DMS 273 treated with DMSO at 0.1 percent for 48 hours (cell line): ENCODE data around the gene ADCY10.
"Not testable (repeated sequence)": the region's sequence is repeated elsewhere in the genome, so short reads cannot be mapped to it uniquely, and the experiment has no call there.

Experiments used
- DNase-seq: peaks from one replicate; lab custom pipeline; 2025; lab: John Stamatoyannopoulos, UW

Gene ADCY10

GRCh38 chr1:167924543-167925231, 10.8 kb upstream of the ADCY10 start:
- no peak for DNase-seq

DNA sequence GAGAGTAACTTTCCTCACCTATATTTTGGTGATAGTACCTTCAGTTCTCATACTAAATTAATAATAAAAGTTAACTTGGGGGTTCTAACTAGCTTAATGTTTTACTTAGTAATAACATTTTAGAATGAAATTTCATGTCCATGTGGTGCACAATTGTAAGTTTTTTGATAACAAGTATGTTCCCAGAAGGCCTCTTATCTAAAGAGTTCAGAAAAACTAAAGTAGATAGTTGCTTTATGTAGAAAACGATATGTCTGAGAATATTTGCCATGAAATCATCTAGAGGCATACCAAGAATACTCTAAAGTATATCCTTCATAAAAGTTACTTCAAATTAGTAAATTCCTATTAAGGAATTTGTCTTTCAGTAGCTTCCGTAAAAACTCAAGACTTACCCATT, 10.2 kb upstream of the ADCY10 start:
- no peak for DNase-seq

DNA sequence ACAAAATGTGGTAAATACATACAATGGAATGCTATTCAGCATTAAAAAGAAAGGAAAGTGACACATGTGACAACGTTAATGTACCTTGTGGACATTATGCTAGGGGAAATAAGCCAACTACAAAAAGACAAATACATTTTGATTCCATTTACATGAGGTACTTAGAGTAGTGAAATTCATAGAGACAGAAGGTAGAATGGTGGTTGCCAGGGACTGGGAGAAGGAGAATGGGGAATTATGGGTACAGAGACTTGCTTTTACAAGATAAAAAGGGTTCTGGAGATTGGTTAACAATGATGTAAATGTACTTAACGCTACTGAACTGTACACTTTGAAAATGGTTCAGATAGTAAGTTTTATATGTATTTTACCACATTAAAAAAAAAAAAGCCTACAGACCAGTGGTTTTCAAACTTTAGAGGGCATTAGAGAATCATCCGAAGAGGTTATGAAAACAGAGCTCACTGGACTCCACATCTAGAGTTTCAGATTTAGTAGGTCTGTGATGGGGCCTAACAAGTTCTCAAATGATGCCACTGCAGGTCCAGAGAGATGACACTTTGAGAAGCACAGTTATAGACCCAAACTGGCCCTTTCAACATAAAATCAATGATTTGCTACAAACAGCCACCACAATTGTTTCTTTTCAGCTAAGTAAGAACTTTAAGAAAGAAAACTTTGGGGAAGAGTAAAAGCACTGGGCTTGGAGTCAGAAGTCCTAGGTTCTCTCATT, 9.6 kb upstream of the ADCY10 start:
- no peak for DNase-seq

DNA sequence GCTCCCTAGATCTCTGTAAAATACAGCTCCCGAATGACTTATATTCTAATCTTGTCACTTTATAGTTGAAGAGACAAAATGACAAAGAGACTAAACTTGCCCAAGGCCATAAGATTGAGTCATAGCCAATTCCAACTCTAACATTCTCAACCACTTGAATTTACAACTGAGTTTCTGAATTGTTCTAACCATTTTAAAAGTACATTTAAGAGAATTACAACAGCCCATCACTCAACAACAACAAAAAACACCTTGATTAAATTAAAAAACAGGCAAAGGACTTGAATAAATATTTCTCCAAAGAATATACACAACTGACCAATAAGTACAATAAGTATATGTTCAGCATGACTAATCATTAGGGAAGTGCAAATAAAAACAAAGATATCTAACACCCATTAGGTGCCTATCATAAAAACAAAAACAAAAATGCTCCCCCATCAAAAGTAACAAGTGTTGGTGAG, 8.7 kb upstream of the ADCY10 start:
- DNase-seq, result no peak

DNA sequence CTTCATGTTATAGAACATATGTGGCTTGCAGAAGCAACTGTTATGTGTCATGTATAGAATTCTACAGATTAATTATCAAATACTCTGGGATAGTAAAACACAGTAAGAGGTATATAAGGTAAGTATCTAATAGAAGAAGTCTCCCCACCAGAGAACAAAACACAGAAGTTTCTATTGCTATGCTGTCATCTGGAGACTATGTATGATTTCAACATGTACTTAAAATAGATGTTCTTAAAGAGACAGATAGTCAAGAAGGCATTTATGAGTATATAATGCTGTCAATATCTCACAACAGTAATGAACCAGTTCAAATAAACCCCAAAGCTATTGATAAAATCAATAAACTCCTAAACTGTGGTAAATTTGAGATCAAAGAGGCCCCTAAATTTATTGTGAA, 8.1 kb upstream of the ADCY10 start:
- no peak for DNase-seq

DNA sequence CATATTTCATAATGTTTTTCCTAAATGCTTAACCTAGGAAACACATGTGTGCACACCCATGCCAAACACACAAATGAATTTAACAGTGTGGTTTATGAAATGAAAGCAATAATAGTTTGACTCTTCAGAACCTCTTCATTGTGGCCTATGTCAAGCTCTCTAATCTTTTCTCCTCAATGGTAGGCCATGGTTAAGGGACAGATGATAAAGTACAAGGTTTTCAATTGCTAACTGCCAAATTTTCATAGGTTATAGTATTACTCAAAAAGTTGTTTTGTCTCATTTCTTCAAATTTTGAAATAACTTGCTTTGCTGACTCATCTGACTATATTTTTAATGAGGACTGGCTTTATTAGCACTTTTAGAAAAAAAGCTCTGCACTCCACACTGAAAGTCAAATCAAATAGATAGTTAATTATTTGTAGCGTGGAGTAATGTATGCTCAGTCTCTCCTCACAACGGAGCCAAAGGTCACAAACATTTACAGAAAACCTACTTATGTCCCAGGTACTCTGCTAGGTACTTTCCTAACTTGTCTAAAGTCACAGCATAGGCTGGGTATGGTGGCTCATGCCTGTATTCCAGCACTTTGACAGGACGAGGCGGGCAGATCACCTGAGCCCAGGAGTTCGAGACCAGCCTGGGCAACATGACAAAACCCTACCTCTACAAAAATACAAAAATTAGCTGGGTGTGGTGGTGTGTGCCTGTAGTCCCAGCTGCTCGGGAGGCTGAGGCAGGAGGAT, 3.0 kb upstream of the ADCY10 start:
- DNase-seq, result no peak

GRCh38 chr1:167915569-167915968, 1.6 kb upstream of the ADCY10 start:
- no peak for DNase-seq

DNA sequence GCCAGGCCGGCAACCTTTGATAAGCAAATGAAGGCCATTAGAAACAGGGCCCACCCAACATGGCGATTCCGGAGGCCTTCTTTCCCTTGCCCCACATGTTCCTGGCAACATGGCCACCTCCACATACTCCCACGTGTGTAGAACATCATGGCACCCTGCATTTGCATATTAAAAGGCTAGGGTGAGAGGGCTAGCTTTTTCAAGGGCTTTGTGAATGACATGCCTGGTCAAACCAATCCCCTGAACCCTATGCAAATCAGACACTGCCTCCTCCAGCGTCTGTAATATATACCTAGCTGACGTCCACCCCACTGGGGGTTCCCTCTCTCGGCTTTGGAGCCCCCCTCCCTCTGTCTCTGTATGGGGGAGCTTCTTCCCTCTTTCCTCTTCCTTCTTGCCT, 1.6 kb downstream of the ADCY10 start:
- DNase-seq, result no peak

- no peak for DNase-seq
Observed at GRCh38 chr1:167911413-167911812, 2.5 kb downstream of the ADCY10 start.

DNA sequence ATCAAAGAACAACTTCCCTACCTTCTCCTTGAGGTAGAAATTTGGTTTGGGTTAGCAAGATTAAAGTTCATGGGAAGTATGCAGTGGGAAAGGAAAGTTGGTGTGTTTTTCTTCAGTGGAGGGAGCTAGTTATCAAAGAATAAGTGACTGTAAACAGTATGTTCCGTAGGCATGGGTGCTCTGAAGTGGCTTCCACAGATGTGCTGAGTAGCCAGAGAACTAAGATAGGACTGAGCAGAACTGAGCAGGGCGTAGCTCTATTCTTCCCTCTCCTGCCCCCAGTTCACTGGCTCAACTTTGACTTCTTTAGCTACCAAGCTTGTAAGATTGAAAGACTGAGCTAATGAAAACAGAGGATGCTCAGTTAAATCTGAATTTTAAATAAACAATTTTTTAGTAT, 3.4 kb downstream of the ADCY10 start:
- no peak for DNase-seq

- DNase-seq, result no peak
Observed at GRCh38 chr1:167909691-167910180, 4.2 kb downstream of the ADCY10 start.

- DNase-seq, result no peak
Observed at GRCh38 chr1:167905671-167906070, 8.3 kb downstream of the ADCY10 start.

DNA sequence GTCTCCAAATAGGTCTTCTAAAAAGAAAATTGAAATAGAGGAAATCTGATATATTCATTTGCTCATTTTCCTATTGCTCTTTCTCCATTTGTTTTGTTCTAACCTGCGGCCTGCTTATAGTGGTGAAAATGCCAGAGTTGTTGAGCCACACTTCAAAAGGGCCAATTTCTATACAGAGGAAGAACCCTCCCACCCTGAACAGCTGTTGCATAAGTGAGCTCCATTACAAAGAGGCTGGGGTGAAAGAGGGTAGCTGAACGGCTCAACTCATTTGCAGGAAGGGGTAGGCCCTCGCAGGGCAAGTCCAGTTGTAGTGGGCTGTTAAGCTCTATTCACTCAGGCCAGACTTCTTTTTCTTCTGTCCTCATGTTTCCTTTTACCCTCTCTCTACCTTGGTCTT, 8.8 kb downstream of the ADCY10 start:
- DNase-seq, result no peak

- DNase-seq, result no peak
Observed at GRCh38 chr1:167904652-167905130, 9.2 kb downstream of the ADCY10 start.

- no peak for DNase-seq
Observed at GRCh38 chr1:167900907-167901306, 13.0 kb downstream of the ADCY10 start.

DNA sequence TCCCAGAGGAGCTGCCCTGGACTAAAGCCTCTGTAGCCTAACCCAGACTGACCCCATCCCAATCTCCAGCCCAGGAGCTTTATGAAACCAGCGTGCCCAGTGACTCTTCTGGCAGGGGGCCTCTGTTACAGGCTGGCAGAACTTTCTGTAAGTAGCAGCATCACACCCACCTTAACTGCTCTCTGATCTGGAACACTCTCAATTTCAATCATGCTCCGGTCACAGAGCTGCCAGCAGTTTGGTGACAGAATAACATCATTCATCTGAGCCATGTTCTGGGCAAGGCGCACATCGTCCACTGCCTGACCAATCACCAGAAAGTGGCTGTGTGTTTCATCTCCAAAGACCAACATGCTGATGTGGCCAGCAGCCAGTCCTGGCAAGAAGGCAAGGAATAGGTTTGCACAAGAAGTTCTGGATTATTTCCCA, 14.7 kb downstream of the ADCY10 start:
- no peak for DNase-seq

GRCh38 chr1:167898578-167899222, 15.2 kb downstream of the ADCY10 start:
- no peak for DNase-seq

DNA sequence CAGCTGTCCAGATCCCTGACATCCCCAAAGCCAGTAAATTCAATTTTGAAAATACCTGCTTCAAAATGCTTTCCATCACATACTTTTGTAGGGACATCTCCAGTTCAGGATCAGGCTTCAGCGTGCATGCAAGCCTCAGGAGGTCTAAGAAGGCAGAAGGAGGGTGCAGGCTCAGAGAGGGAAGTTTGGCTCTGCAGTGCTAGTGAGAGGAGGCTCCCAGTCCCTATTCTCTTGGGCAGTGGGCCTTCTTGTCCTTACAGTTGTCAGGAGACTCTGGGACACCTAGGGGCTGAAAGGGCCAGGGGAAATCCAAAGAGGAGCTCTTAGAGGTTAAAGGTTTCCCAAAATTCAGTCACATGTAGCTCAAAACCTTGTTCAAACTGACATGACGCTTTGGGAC, 20.1 kb downstream of the ADCY10 start:
- no peak for DNase-seq

GRCh38 chr1:167890400-167890799, 23.5 kb downstream of the ADCY10 start:
- DNase-seq, result no peak

- not testable (repeated sequence) for DNase-seq
Observed at GRCh38 chr1:167887187-167887586, 26.7 kb downstream of the ADCY10 start.

GRCh38 chr1:167882376-167882775, 31.6 kb downstream of the ADCY10 start:
- no peak for DNase-seq

DNA sequence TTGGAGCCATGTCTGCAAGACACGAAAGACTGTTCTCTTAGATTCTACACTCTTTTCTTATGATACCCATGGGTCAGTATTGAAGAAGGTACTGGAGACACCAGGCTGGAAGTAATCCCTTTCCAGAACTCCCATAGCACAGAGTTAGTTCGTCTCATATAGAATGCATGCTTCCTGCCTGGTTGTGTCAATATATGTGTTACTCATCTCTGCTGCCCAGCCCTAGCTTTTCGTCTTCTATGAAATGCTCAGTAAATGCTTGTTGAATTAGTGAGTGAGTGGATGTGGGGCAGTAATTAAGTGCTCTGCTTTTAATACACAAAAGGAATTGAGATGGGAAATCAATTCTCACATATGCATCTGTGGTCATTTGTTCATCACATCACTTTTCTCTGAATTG, 32.1 kb downstream of the ADCY10 start:
- DNase-seq, result no peak
